HPDE6-E6E7 (cell line): ENCODE measurements around the gene HES1.

ENCODE experiments used
- DNase-seq: peaks from one replicate; pipeline ENCODE4 v3.0.0; 2011; ENCODE audit warnings: missing footprints; ENCODE audit errors: extremely low spot score

HES1 gene

DNA sequence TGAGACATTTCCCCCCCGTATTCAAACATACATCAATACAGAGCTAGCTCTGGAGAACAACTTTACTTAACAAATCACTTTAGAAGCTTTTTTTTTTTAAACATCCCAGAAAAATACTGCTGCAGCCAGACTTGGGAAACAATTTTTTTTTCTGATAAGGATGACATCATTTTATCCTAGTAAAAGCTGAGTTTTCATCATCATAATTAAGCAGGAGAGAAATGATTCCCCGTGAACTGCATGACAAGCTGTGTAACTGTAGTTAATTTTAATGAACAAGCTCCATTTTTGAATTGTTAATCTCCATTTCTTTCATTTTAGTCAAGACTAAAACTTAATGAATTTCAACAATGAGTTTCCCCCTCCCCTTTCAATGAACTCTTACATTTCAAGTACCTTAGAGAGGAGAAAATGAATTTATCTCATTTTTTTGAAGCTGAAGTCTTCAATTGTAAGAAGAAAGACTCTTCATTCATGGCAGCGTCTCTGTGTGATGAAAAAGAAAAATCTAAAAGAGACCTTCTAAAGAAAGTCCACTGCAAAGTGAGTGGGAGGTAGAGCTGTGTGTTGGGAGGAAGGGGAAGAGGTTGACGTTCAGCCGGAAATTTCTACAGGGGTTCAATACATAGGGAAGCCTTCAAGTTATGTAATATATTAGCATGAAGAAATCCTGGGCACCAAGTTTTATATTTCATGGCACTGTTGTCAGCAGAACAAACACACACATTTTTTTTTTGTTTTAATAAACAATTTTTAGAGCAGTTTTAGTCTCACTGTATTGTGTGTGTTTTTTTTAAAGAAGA is 31.7 kb downstream of the HES1 start:
- no peak for DNase-seq

DNA sequence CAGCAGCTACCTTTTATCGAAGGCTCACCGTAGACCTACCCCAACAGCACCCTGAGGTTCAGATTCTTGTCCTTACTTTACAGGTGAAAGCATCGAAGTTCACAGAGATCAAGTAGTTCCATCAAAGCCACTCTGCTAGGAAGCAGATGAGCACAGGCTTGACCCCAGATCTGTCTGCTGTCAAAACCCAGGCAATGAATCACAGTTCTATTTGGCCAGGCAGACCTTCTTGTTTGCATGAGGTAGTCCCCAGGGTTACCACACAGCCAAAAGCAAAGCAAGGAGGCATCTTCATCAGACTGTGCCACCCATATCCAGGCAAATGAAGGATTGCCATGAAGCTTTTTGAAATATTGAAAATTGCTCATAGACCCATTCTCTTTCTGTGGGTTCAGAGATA is 33.0 kb downstream of the HES1 start:
- no peak for DNase-seq

DNA sequence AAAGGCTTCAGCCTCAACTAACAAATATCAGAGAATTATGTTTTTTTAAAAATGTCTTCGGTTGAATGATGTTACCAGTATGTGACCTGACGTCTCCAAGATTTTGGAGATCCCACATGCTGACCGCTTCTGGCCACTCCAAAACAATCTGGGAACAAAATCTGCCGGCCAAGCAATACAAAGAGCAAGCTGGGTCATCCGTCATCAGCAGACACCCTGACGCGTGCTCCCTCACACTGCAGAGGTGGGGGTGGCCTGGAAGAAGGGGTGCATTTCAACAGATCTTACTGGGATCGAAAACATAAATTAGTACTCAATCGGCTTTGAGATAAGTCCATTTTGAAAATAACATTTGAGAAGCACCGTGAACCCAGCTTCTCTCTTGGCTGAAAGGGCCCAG is 33.6 kb downstream of the HES1 start:
- DNase-seq = no peak

DNA sequence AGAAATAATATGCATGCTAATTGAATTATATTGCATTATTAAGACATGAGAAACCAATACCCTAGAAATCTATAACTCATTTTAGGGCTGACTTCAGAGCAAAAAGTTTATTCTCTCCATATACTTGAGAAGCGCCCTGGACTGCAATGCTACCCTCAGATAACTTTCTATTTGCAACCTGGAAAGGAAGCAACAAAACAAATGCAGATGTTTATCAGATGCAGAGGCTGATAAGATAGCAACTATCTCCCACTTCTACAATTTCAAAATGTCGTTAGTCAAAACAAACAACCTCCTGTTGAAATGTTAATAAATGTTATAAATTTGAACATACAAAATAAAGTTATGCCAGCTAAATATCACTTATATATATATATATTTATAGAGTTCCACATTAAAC is 34.8 kb downstream of the HES1 start:
- DNase-seq = no peak

DNA sequence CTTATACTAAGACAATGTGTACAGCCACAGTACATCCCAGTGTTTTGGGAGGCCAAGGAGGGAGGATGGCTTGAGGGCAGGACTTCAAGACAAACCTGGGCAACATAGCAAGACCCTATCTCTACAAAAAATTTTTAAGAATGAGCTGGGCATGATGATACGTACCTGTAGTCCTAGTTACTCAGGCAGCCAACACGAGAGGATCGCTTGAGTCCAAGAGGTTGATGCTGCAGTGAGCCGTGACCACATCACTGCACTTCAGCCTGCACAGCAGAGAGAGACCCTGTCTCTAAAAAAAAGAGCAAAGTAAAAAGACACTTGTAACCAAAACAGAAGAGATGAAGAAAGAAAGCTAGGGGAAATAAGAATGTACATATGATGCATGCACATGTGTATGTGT is 38.5 kb downstream of the HES1 start:
- no peak for DNase-seq

DNA sequence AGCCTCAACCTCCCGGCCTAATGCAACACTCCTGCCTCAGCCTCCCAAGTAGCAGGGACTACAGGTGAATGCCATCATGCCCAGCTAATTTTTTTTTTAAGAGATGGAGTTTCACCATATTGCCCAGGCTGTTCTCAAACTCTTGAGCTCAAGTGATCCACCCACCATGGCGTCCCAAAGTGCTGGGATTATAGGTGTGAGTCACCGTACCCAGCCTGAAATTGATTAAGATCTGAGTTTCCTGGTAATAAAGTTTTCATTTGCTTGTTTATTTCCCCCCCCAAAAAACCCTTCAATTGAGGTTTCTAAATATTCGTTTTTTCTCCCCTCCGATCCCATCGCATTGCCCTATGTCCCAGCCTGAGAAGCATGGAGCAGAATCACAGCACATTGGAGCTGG is 39.0 kb downstream of the HES1 start:
- no peak for DNase-seq

DNA sequence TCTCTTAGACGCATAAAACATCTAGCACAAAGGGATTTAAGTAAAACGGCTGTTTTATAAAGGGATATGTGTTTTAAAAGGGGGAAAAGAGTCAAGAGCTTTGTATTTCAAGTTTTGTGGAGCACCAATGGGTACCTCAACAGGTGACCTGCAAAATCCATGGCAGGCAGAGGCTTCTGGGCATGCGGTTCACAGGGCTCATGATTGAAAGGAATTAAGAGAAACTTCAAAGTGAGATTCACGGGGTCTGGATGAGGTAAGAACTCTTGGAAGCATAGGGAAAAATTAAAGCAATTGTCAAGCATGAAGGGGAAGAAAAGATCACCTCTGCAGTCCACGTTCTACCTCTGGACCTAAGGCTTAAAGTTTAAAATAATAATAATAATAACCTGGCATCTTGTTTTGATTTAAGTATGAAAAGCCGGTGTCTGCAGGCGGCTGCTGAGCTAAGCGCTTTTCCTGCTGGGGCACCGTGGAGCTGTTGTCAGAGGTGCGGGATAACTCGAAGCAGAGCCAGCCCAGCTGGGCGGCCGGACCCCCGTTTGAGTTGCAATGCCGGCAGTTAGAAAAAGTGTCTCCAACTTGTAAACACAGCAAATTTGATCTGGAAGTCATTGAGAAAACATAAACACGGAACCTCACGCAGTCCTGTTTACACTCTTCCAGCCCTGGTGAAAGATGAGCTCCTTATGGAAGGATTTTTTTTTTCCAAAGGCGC is 40.5 kb downstream of the HES1 start:
- no peak for DNase-seq

DNA sequence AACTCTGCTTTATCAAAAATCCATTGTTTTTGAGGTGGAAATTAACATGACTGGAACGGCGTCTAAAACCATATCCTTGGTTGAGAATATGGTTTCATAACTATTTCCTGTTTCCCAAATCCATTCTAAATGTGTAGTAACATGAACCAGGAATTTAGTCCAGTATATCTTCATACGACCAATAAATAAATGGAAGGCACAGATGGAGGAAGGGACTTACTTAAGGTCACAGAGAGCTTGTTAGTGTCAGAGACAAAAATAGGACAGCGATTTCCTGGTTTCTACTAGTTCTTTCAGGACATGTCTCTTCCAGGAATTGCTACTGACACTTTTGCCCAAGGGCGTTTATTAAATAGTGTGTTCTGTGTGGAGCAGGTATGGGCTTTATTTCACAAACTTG is 41.2 kb downstream of the HES1 start:
- DNase-seq = no peak

DNA sequence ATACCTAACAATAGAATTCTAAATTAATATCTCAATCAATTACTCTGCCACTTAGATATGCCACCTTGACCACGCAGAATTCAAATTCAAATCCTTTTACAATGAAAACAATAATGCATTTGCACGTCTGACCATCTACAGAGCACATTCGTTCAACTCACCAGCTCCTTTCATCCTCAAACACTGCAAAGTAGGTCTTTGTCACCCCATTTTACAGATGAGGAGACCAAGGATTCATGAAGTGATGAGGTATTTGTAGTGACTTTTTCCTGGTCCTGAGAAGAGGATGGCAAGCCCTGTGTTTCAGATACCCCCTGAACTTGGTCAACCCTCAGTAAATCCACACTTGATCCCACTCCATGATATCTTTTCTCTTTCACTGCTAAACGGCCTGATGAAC is 42.2 kb downstream of the HES1 start:
- no peak for DNase-seq

DNA sequence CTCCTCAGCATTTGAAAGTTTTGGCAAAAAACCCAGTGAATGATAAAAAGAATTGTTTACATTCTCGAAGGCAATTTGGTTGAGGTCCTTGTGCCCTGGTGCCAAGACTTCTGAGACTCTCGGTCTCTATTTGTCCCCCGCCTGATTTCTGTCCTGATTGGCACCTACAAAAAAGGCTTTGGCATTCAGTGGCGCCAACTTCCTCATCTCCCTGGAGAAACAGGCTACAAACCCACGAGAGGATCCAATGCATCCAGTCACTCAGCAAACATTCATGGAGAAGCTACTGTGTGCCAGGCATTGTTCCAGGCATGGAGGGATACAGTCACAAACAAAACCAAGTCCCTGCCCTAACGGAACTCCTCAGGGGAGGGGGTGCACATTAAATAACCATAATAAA is 42.7 kb downstream of the HES1 start:
- DNase-seq = no peak

DNA sequence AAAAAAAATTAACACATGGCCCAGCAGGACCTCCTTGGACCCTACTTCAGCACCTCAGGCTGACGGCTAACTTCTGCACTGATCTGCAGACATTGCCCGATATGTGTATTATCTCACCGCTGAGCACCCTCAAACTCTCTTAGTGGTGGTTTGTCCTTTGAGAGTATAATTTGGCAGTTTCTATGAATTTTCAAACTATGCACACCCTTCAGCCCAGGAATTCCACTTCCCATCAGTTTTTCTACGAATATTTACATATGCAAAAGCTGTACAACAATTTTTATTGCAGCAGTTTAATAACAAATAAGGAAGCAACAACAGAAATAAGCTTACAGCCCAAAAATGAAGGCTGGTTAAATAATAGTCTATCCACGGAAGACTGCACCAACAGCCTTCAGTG is 44.6 kb downstream of the HES1 start:
- no peak for DNase-seq

DNA sequence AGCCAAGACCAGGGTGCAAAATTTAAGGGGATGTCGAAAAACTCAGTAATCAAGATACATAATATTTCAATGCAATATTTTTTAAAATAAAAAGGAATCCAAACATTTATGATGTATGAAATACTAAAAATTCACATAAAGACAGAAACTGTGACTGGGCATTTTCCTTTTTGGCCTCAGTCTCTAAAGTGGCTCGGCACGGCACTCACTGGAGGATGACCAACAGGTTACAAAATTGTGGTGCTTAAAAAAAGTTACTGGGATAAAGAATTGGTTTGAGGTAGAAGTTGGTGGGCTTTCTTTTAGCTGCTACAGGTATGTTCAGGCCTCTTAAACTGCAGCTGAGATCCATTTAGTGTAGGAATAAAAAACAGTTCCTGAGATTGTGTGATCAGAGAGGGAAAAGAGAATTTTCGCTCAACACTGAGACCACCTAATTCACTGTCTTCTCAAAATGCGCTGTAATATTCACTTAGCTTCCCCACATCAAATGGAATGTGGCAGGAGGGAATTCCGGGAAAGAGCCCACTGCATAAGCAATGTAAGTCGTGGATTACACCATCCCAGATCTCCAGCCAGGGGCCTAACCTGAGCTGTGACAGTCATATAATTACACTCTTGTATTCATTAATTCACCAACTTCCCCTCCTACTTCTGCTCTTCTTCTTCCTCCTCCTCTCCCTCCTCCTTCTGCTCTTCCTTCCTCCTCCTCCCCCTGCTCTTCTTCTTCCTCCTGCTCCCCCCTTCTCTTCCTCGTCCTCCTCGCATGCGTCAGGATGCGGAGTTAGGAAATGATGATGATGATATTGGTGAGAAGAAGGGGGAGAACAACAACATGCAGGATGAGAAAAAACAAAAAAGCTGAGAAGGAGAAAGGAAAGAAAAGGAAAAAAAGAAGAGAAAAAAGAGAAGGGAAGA is 45.9 kb downstream of the HES1 start:
- no peak for DNase-seq

DNA sequence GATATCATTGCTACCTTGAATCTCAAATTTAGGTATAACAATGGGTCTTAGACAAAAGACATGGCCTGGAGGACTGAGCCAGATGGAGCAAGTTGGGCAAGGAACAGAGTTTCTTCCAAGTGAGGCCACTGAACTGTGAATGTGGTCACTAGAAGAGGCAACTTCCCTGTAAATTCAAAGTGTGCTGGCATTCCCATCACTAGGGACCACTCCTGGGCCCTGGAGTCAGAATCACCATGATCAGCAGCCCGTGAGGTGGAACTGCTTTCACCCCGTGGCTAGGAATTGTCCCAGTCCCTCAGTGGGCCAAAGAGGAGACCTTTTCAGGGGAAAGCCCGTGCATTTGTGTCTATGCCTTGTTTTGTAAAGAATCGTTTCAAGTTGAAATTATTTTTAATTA is 47.3 kb downstream of the HES1 start:
- no peak for DNase-seq

DNA sequence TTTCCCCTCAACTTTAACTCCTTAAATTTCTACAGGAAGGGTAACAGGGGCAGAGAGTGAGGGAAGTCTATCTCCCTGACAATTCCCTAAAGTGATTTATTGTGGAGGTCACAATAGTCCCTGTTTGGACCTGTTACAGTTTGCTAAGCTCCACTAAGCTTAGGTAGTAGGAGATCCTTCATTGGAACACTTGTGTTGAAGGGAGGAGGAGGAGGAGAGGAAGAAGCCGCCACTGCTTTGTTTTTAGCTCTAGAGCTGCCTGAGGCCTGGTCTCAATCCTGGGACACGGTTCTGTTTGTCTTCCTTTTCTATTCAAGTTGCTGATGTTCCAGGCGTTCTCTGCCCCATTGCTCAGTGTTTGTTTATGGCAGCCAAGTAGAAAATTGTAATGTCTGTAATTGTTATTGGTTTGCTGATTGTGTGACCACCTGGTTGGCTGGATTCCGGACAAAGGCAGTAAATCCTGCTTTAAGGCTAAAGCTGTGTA is 48.4 kb downstream of the HES1 start:
- no peak for DNase-seq

DNA sequence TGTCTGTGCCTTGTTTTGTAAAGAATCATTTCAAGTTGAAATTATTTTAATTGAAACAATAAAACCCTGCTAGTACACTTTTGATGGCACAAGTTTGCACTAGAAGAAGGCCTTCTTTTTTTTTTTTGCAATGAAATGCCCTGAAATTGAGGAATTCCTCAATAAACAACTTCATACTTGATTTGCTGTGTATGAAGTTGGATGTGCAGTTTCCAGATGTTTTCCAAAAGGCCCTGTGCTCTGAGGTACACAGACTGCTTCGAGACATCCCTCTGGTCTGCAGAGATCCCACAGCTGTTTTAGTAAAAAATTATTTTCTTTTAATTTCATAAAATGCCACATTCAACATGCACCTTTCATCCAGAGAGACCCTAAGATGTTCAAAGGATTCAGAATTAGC is 48.9 kb downstream of the HES1 start:
- no peak for DNase-seq

DNA sequence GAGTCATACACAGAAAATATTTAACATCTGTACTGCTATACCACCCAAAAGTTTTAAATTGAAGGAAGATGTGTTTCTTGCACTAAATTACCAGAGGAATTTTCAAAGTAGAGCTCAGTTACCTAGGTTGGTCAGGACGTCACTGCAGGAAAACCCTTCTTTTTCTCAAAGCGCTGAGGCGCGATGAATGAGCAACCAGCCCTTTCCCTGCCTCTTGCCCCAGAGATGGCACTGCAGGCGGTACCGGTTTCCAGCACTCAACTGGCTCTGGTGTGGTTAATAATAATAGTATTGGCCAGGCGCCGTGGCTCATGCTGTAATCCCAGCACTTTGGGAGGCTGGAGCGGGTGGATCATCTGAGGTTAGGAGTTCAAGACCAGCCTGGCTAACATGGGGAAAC is 49.3 kb downstream of the HES1 start:
- no peak for DNase-seq

DNA sequence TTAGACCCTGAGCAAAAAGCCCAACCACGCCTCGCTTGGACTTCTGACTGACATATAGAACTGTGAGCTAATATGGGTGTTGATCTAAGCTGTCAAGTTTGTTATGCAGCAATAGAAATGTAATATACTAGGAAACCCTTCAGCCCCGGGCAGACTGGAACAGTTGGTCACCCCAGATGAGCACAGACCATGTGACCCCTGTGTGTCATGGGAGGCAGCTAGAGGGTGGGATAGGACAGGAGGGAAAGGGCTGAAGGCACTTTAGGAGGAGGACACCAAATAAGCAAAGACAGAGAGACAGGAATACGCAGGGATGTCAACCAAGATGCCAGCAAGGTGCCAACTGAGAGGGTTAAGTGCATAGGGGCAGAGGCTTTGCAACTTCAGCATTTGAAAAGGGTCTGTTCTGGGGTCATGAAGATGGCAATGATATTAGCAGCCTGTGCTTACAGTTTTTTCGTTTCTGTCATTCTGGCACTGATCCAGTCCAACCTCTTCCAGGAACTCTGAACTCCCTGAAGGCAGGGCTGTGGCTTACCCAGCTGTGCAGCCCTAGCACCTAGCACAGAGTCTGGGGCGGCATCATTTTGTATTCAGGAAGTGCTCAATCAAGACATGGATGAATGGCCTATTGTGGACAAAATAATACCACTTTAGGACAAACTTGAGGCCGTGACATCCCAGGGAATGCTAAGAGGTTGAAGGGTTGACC is 51.4 kb downstream of the HES1 start:
- no peak for DNase-seq
